Large intestine (tissue), 3 donors: ENCODE results near the gene CDR2L. TPM values are rescaled to one million over a fixed set of nuclear protein-coding genes. Genes with fewer than 3 reads are reported as not detected.
"Not testable (repeated sequence)": the region's sequence is repeated elsewhere in the genome, so short reads cannot be mapped to it uniquely, and the experiment has no call there.

Experiments
- DNase-seq, 2 donors: peaks; one replicate each; pipeline versions ENCODE4 v3.0.0 to v3.0.0-alpha.2; 2013
- H3K27ac ChIP-seq: one replicate; pipeline ENCODE4 v1.5.1; 2013; ENCODE audit warnings: low read length
- H3K27me3 ChIP-seq: 2 replicates; pipeline ENCODE4 v1.6.1; 2013; ENCODE audit warnings: low read length; ENCODE audit not compliant: control insufficient read depth, insufficient read depth
- H3K36me3 ChIP-seq: 2 replicates; pipeline ENCODE4 v1.6.1; 2013; ENCODE audit warnings: low read length; ENCODE audit not compliant: control insufficient read depth, insufficient read depth
- H3K4me1 ChIP-seq: one replicate; pipeline ENCODE4 v1.6.1; 2013; ENCODE audit warnings: low read length; ENCODE audit not compliant: control insufficient read depth, insufficient read depth
- H3K4me3 ChIP-seq: one replicate; pipeline ENCODE4 v1.5.1; 2013; ENCODE audit warnings: low read length
- H3K9me3 ChIP-seq: one replicate; pipeline ENCODE4 v1.6.1; 2013; ENCODE audit warnings: mild to moderate bottlenecking, low read depth, low read length, moderate library complexity; ENCODE audit not compliant: control insufficient read depth
- WGBS: methylation state at CpG from one replicate; pipeline ENCODE4 v1.1.5; 2013; ENCODE audit warnings: low lambda C conversion rate; ENCODE audit not compliant: insufficient coverage; 5-methylcytosine and 5-hydroxymethylcytosine counted together
- polyA plus RNA-seq: library from polyadenylated mRNA; unstranded; fragments of 120-200 nt; gene quantifications from one replicate; pipeline ENCODE4 v1.2.1, GENCODE V29; 2013

The CDR2L gene
- polyA plus RNA-seq, 1 donor = 6.8 TPM

GRCh38 chr17:75041656-75042280 lies 54.3 kb downstream of the CDR2L start:
- Histone ChIP-seq H3K27ac (no peak overlapping the region), H3K36me3 (peaks cover 40% of the 10 kb centered on the region), H3K27me3 (no peaks in the 10 kb centered on the region), H3K9me3 (peaks cover 3% of the 10 kb centered on the region), H3K4me1 (no peaks in the 10 kb centered on the region), H3K4me3 (no peak overlapping the region)
- 100% methylated on average over 1 of the region's 12 CpGs for WGBS
- no peak for DNase-seq

- peaks cover 11% of the 10 kb centered on the region for H3K4me1 ChIP-seq
- not testable (repeated sequence) for H3K9me3 ChIP-seq, H3K27ac ChIP-seq, H3K4me3 ChIP-seq, H3K27me3 ChIP-seq, DNase-seq
- no CpG with 5 or more reads among the region's 5 CpGs for WGBS
- peaks cover 34% of the 10 kb centered on the region for H3K36me3 ChIP-seq
Observed at GRCh38 chr17:75043789-75044188, 56.4 kb downstream of the CDR2L start.

GRCh38 chr17:75044716-75045115 lies 57.3 kb downstream of the CDR2L start:
- no peak overlapping the region for H3K4me3 ChIP-seq
- H3K4me1 ChIP-seq = peaks cover 11% of the 10 kb centered on the region
- no peak for DNase-seq
- peaks cover 3% of the 10 kb centered on the region for H3K9me3 ChIP-seq
- H3K27ac ChIP-seq = no peak overlapping the region
- H3K27me3 ChIP-seq = no peaks in the 10 kb centered on the region
- WGBS = 90% methylated on average over 2 of the region's 7 CpGs
- peaks cover 26% of the 10 kb centered on the region for H3K36me3 ChIP-seq

GRCh38 chr17:75045946-75046406 lies 58.5 kb downstream of the CDR2L start:
- Histone ChIP-seq H3K4me1 (peaks cover 11% of the 10 kb centered on the region), H3K36me3 (peaks cover 14% of the 10 kb centered on the region), H3K27ac (peak overlapping the region; percentile 95), H3K4me3 (peak overlapping the region; percentile 99)
- 10% methylated on average over 2 of the region's 25 CpGs for WGBS
- not testable (repeated sequence) for H3K9me3 ChIP-seq, H3K27me3 ChIP-seq, DNase-seq

GRCh38 chr17:75046407-75047289 lies 59.2 kb downstream of the CDR2L start, which contains the start of the genes ATP5PD and KCTD2:
Gene ATP5PD (minus strand): TSS chr17:75046969. CDS start chr17:75042650, 4,319 bp downstream.
Gene KCTD2 (plus strand): TSS chr17:75047225. CDS start chr17:75047251, 26 bp downstream.
- no peaks in the 10 kb centered on the region for H3K27me3 ChIP-seq
- peaks cover 8% of the 10 kb centered on the region for H3K36me3 ChIP-seq
- DNase-seq = peak; percentile 97 to 98
- H3K9me3 ChIP-seq = peaks cover 3% of the 10 kb centered on the region
- H3K27ac ChIP-seq = peak within 1 kb of the TSS; percentile 95
- WGBS = no CpG with 5 or more reads among the region's 72 CpGs
- peaks cover 11% of the 10 kb centered on the region for H3K4me1 ChIP-seq
- peak within 1 kb of the TSS; percentile 99 for H3K4me3 ChIP-seq

- peaks cover 7% of the 10 kb centered on the region for H3K36me3 ChIP-seq
- H3K27me3 ChIP-seq = no peaks in the 10 kb centered on the region
- peaks cover 3% of the 10 kb centered on the region for H3K9me3 ChIP-seq
- peak overlapping the region; percentile 8 for H3K27ac ChIP-seq
- DNase-seq = peak in 1 of 2 donors; percentile 41
- WGBS = 0% methylated on average over 2 of the region's 38 CpGs
- H3K4me1 ChIP-seq = peaks cover 11% of the 10 kb centered on the region
- peak overlapping the region; percentile 79 for H3K4me3 ChIP-seq
Observed at GRCh38 chr17:75047398-75048098, 60.1 kb downstream of the CDR2L start.

- Histone ChIP-seq H3K4me3 (peak overlapping the region; percentile 79), H3K4me1 (peaks cover 11% of the 10 kb centered on the region), H3K27ac (no peak overlapping the region), H3K36me3 (peaks cover 14% of the 10 kb centered on the region), H3K9me3 (peaks cover 3% of the 10 kb centered on the region), H3K27me3 (no peaks in the 10 kb centered on the region)
- 0% methylated on average over 1 of the region's 5 CpGs for WGBS
- no peak for DNase-seq
Observed at GRCh38 chr17:75048249-75048878, 60.9 kb downstream of the CDR2L start.

GRCh38 chr17:75049057-75049456 lies 61.6 kb downstream of the CDR2L start:
- DNase-seq = no peak
- no peak overlapping the region for H3K27ac ChIP-seq
- H3K4me1 ChIP-seq = peaks cover 11% of the 10 kb centered on the region
- WGBS = 100% methylated on average over 1 of the region's 5 CpGs
- peaks cover 3% of the 10 kb centered on the region for H3K9me3 ChIP-seq
- H3K27me3 ChIP-seq = no peaks in the 10 kb centered on the region
- H3K4me3 ChIP-seq = no peak overlapping the region
- peaks cover 20% of the 10 kb centered on the region for H3K36me3 ChIP-seq

GRCh38 chr17:75049706-75050105 lies 62.3 kb downstream of the CDR2L start:
- DNase-seq = no peak
- Histone ChIP-seq H3K27me3 (no peaks in the 10 kb centered on the region), H3K4me3 (no peak overlapping the region), H3K4me1 (peaks cover 11% of the 10 kb centered on the region), H3K9me3 (peaks cover 3% of the 10 kb centered on the region), H3K36me3 (peaks cover 25% of the 10 kb centered on the region), H3K27ac (no peak overlapping the region)

GRCh38 chr17:75051941-75052340 lies 64.5 kb downstream of the CDR2L start:
- H3K27me3 ChIP-seq = no peaks in the 10 kb centered on the region
- H3K9me3 ChIP-seq = no peaks in the 10 kb centered on the region
- H3K4me3 ChIP-seq = no peak overlapping the region
- no peak overlapping the region for H3K27ac ChIP-seq
- H3K36me3 ChIP-seq = peaks cover 35% of the 10 kb centered on the region
- no CpG with 5 or more reads among the region's 2 CpGs for WGBS
- DNase-seq = no peak
- peaks cover 11% of the 10 kb centered on the region for H3K4me1 ChIP-seq
